HG02870 (cell line): ENCODE results near the gene REEP5.
"Not testable (repeated sequence)": the region's sequence is repeated elsewhere in the genome, so short reads cannot be mapped to it uniquely, and the experiment has no call there.

ENCODE experiments used
- ATAC-seq: cut with Tn5 transposase; IDR thresholded peaks from one replicate; pipeline ENCODE4 v1.9.1; 2021; ENCODE audit warnings: mild to moderate bottlenecking, moderate library complexity; ENCODE audit not compliant: unreplicated experiment

Gene REEP5

GRCh38 chr5:112892776-112893175, 29.3 kb downstream of the REEP5 start:
- no peak for ATAC-seq

DNA sequence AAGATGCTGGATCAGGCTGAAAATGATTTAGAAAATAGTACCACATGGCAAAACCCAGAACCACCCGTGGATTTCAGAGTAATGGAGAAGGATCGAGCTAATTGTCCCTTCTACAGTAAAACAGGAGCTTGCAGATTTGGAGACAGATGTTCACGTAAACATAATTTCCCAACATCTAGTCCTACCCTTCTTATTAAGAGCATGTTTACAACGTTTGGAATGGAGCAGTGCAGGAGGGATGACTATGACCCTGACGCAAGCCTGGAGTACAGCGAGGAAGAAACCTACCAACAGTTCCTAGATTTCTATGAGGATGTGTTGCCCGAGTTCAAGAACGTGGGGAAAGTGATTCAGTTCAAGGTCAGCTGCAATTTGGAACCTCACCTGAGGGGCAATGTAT, 30.0 kb downstream of the REEP5 start:
- ATAC-seq = not testable (repeated sequence)

- ATAC-seq = no peak
Measured at GRCh38 chr5:112886975-112887374, 35.1 kb downstream of the REEP5 start.

DNA sequence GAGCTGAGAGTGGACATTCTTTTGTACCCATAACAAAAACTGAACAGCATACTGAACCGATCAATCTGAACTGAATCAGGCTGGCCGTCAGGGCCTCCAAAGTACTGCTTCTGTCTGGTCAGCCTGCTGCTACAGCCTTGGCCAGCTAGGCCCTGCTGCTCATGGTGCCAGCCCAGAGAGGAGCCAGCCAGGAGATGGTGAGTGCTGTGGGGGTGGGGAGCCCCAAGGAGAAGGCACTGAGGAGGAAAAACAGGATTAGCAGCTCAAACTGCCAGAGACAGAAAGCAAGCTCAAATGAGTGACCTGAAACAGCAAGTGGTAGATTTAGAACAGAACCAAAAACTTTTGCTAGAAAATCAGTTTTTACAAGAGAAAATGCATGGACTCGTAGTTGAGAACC, 37.0 kb downstream of the REEP5 start:
- no peak for ATAC-seq

DNA sequence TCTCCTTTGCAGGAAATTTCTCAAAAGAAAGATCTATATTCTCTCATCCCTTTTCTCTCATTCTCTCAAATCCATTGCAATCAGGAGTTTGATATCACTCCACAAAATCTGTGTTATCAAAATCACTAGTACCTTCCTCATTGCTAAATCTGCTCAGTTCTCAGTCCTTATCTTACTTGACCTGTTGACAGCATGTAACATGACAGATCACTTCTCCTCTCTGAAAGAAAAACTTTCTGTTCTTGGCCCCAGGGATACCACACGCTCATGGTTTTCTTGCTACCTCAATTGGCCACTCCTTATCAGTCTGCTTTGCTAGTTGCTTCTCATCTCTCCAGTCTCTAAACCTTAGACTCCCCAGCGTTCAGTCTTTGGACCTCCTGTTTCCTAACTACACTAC, 38.8 kb downstream of the REEP5 start:
- no peak for ATAC-seq

DNA sequence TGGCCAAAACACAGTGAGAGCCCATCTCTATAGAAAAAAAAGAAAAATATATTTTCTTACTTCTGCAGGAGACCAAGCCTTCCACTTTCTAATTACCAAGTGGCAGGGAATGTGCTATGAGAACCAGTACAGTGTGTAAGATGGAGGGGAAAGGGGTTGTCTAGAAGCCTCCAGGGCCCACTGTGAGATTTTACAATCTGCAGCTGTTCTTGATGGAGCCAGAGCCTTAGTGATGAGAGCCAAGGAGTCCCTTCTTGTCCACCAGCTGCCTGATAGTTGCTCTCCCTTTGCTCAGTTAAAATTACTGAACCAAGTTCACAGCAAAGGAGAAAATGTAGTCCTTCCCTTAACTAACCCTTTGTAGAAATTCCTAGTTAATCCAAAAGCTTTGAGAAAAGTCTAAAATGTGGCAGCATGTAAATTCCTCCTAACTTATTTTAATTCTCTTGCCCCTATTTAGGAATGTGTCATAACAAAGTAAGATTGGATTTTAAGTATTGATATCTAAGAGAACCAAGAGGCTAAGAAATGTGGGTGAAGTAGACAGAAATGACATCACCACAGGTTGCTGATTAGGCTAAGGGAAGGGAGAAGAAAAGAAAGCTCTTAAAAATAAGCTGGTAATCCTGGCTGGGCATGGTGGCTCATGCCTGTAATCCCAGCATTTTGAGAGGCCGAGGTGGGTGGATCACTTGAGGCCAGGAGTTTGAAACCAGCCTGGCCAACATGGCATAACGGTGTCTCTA, 41.6 kb downstream of the REEP5 start:
- no peak for ATAC-seq

GRCh38 chr5:112878760-112879159, 43.3 kb downstream of the REEP5 start:
- peak; percentile 56 for ATAC-seq

- ATAC-seq = no peak
Measured at GRCh38 chr5:112878101-112878500, 43.9 kb downstream of the REEP5 start.

- no peak for ATAC-seq
Measured at GRCh38 chr5:112876362-112876761, 45.7 kb downstream of the REEP5 start.

DNA sequence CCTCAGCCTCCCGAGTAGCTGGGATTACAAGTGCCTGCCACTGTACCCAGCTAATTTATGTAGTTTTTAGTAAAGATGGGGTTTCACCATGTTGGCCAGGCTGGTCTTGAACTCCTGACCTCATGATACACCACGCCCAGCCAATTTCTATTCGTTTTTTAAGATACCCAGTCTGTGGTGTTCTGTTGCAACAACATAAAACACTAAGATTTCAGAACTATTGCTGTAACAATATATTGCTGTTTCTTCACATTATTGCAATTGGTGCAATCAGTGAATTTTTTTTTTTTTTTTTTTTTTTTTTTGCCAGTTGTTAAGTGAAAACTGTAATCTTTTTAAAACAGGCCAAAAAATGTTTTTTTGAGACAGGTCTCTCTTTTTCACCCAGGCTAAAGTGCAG, 51.1 kb downstream of the REEP5 start:
- no peak for ATAC-seq

DNA sequence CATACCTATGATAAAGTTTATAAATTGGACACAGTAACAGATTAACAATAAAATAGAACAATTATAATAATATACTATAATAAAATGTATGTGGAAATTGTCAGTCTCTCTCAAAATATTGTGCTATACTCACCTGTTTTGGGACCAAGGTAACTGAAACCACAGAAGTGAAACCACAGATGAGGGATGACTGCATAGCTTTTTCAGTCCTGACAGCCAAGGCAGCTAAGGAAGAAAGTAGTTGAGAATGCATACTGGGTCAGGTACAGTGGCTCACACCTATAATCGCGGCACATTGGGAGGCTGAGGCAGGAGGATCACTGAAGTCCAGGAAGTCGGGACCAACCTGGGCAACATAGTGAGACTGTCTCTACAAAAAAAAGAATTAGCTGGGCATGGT, 52.1 kb downstream of the REEP5 start:
- ATAC-seq = peak; percentile 94

DNA sequence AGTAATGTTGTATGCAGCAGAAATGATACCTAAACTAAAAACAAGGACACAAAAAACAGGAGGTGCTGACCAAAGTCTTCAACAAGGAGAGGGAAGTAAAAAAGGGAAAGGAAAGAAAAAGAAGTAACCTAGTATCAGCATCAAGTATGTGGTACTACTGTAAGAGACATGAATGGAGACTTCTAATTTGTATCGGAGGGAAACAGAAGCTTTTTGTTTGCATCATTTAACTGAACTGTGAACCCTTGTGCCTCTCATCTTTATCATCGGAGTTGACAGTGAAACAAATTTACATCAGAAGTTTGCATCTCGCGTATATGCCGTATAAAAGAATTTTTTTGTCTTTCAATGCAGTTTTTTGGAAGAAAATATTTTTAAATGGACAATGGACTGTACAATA, 54.6 kb downstream of the REEP5 start:
- no peak for ATAC-seq

- no peak for ATAC-seq
Measured at GRCh38 chr5:112866739-112867138, 55.3 kb downstream of the REEP5 start.

- ATAC-seq = no peak
Measured at GRCh38 chr5:112865128-112865527, 56.9 kb downstream of the REEP5 start.

GRCh38 chr5:112863549-112863948, 58.5 kb downstream of the REEP5 start:
- no peak for ATAC-seq

- ATAC-seq = no peak
Measured at GRCh38 chr5:112862085-112862484, 59.9 kb downstream of the REEP5 start.

- no peak for ATAC-seq
Measured at GRCh38 chr5:112861638-112861985, 60.4 kb downstream of the REEP5 start.

DNA sequence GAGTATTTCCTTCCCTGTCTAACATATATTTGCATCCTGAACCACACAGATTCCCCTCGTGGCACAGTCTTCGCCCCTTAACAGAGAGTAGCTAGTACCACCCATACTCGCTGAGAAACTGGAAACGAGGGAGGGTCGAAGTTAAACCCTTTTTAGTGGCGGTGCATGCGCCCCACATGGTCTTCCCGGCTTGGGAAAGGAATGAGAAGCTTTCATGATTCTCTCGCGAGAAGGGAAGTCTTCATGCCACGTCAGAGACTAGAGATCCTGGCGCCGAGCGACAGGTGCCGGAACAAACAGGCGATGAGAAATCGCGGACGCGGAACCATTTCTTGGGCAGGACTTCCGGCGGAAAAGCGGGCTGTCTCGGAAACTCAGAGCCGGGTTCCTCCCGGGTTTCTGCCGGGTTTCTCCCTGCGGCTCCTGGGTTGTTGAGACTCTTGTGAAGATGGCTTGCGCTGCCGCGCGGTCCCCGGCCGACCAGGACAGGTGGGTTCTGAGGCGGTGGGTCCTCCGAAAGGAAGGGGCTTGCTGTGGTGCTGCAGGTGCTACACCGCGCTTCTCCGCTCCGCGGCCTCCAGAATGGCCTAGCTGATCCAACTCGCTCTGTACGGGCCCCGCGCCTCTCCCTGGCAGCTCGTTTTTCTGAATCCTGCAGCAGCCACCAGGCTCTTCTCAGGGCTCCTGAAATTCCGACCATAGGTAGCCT, 60.9 kb downstream of the REEP5 start, which contains the start of gene SRP19:
Gene SRP19 (plus strand): TSS at position 359 of the 709 bp plus-strand sequence. CDS start 90 bp downstream, at position 449.
- peak; percentile 98 for ATAC-seq

DNA sequence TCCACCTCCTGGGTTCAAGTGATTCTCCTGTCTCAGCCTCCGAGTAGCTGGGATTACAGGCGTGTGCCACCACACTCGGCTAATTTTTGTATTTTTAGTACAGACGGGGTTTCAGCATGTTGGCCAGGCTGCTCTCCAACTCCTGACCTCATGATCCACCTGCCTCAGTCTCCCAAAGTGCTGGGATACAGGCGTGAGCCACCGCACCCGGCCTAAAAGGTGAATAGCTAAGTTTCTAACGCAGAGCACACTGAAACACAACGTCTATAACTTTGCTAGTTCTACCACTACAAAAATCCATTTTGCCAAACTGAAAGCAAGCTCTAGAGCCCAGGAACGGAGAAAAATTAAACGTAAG, 61.5 kb downstream of the REEP5 start:
- not testable (repeated sequence) for ATAC-seq

DNA sequence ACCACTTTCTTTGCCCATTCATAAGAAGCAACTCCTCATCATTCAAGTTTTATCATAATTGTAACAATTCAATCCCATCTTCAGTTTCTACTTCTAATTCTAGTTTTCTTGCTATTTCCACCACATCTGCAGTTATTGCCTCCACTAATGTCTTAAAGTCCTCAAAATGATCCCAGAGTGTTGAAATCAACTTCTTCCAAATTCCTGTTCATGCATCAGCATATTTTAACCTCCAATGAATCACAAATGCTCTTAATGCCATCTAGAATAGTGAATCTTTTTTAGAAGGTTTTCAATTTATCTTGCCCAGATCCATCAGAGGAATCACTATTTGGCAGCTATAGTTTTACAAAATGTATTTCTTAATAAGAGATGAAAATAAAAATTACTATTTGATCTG, 64.2 kb downstream of the REEP5 start:
- ATAC-seq = no peak

DNA sequence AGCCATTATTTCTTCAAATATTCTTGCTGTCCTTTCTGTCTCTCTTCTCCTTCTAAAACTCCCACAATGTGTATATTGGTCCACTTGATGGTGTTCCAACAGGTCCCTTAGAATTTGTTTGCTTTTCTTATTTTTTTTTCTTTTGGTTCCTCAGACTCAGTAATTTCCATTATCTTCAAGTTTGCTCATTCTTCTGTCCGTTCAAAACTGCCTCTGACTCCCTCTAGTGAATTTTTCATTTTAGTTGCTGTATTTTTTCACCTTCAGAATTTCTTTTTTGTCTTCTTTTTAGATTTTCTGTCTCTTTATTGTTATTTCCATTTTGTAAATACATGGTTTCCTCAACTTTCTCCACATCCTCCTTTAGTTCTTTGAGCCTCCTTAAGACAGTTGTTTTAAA, 67.4 kb downstream of the REEP5 start:
- no peak for ATAC-seq

GRCh38 chr5:112849912-112850311, 72.1 kb downstream of the REEP5 start:
- no peak for ATAC-seq
